HepG2 (cell line): ENCODE data around the gene OAS1. TPM values are rescaled to one million over a fixed set of nuclear protein-coding genes. Genes with fewer than 3 reads are reported as not detected.

ENCODE experiments used
- ZNF333 ChIP-seq: sonication (generic); formaldehyde crosslinking; IDR thresholded peaks from 2 replicates; pipeline ENCODE4 v1.4.0; 2020; ENCODE audit warnings: mild to moderate bottlenecking, missing genetic modification reagents, borderline replicate concordance
- ZNF878 ChIP-seq: sonication (generic); formaldehyde crosslinking; IDR thresholded peaks from 2 replicates; pipeline ENCODE4 v1.8.1; 2023; ENCODE audit warnings: mild to moderate bottlenecking, missing genetic modification reagents, moderate library complexity
- polyA plus RNA-seq, 8 experiments: library from polyadenylated mRNA; depleted of rRNA in 3 of 8; stranded (reverse) in 7 of 8; unstranded in 1 of 8; fragments of >200 nt; fragmentation: Illumina TruSeq in 4 of 8; extraction: Trizol in 4 of 8; gene quantifications; 2 replicates each; pipeline versions ENCODE4 v1.2.1 to v1.2.3, GENCODE V29; 2011 to 2016; ENCODE audit warnings: low read depth in 4 of 8, missing spikeins in 1 of 8, mixed read lengths in 1 of 8; ENCODE audit not compliant: insufficient read depth in 1 of 8
- total RNA-seq, 5 experiments: library from RNA; depleted of rRNA; stranded (reverse); fragments of >200 nt; fragmentation: Illumina TruSeq; extraction: Trizol; gene quantifications; 2 replicates each; pipeline ENCODE4 v1.2.3, GENCODE V29; 2016; ENCODE audit warnings: low read depth in 1 of 5
- TF ChIP-seq, protein P1 (sequence below), 2 experiments: fragments of 450-650 bp in 1 of 2; sonication (generic) in 1 of 2; formaldehyde crosslinking in 1 of 2; IDR thresholded peaks; 2 replicates each; pipeline versions ENCODE4 v1.6.1 to v1.8.0; 2016 to 2022; ENCODE audit warnings: antibody characterized with exemption in 1 of 2, mild to moderate bottlenecking in 1 of 2, missing genetic modification reagents in 1 of 2
- TF ChIP-seq, protein P2 (sequence below): sonication (generic); formaldehyde crosslinking; IDR thresholded peaks from 2 replicates; pipeline ENCODE4 v1.4.0; 2020; ENCODE audit warnings: mild to moderate bottlenecking, missing genetic modification reagents
- TF ChIP-seq, protein P3 (sequence below): sonication (generic); formaldehyde crosslinking; IDR thresholded peaks from 2 replicates; pipeline ENCODE4 v1.8.0; 2022; ENCODE audit warnings: mild to moderate bottlenecking, missing genetic modification reagents, borderline replicate concordance

The OAS1 gene
- total and polyA plus RNA-seq, 2 of the 13 experiments (the other 11 are each of a cell fraction or from before 2014, with no cell fraction given): 6.5 to 10.6 TPM

DNA sequence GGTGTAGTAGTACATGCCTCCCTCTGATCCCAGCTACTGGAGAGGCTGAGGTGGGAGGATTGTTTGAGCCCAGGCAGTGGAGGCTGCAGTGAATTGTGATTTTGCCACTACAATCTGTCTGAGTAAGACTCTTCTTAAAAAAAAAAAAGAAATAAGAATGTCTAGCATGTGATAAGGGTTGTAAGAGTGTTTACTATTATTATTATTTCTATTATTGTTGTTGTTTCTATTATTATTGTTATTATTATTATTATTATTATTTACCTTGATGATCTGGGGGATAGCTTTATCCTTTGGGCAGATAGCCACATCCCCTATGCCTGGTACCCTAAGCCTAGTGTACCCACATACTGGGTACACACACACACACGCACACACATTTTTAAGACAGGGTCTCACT, 35.8 kb downstream of the OAS1 start (continued):
- TF ChIP-seq, protein P1, sequence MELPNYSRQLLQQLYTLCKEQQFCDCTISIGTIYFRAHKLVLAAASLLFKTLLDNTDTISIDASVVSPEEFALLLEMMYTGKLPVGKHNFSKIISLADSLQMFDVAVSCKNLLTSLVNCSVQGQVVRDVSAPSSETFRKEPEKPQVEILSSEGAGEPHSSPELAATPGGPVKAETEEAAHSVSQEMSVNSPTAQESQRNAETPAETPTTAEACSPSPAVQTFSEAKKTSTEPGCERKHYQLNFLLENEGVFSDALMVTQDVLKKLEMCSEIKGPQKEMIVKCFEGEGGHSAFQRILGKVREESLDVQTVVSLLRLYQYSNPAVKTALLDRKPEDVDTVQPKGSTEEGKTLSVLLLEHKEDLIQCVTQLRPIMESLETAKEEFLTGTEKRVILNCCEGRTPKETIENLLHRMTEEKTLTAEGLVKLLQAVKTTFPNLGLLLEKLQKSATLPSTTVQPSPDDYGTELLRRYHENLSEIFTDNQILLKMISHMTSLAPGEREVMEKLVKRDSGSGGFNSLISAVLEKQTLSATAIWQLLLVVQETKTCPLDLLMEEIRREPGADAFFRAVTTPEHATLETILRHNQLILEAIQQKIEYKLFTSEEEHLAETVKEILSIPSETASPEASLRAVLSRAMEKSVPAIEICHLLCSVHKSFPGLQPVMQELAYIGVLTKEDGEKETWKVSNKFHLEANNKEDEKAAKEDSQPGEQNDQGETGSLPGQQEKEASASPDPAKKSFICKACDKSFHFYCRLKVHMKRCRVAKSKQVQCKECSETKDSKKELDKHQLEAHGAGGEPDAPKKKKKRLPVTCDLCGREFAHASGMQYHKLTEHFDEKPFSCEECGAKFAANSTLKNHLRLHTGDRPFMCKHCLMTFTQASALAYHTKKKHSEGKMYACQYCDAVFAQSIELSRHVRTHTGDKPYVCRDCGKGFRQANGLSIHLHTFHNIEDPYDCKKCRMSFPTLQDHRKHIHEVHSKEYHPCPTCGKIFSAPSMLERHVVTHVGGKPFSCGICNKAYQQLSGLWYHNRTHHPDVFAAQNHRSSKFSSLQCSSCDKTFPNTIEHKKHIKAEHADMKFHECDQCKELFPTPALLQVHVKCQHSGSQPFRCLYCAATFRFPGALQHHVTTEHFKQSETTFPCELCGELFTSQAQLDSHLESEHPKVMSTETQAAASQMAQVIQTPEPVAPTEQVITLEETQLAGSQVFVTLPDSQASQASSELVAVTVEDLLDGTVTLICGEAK (IDR thresholded peaks at IDR 0.05): no peak
- TF ChIP-seq, protein P1 (CRISPR knock-in tag; IDR thresholded peaks at IDR 0.05): no peak
- TF ChIP-seq ZNF878 (CRISPR knock-in tag) (no peak), ZNF333 (CRISPR knock-in tag) (no peak)
- TF ChIP-seq, protein P2, sequence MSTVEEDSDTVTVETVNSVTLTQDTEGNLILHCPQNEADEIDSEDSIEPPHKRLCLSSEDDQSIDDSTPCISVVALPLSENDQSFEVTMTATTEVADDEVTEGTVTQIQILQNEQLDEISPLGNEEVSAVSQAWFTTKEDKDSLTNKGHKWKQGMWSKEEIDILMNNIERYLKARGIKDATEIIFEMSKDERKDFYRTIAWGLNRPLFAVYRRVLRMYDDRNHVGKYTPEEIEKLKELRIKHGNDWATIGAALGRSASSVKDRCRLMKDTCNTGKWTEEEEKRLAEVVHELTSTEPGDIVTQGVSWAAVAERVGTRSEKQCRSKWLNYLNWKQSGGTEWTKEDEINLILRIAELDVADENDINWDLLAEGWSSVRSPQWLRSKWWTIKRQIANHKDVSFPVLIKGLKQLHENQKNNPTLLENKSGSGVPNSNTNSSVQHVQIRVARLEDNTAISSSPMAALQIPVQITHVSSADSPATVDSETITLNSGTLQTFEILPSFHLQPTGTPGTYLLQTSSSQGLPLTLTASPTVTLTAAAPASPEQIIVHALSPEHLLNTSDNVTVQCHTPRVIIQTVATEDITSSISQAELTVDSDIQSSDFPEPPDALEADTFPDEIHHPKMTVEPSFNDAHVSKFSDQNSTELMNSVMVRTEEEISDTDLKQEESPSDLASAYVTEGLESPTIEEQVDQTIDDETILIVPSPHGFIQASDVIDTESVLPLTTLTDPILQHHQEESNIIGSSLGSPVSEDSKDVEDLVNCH (CRISPR knock-in tag): no peak
- TF ChIP-seq, protein P3, sequence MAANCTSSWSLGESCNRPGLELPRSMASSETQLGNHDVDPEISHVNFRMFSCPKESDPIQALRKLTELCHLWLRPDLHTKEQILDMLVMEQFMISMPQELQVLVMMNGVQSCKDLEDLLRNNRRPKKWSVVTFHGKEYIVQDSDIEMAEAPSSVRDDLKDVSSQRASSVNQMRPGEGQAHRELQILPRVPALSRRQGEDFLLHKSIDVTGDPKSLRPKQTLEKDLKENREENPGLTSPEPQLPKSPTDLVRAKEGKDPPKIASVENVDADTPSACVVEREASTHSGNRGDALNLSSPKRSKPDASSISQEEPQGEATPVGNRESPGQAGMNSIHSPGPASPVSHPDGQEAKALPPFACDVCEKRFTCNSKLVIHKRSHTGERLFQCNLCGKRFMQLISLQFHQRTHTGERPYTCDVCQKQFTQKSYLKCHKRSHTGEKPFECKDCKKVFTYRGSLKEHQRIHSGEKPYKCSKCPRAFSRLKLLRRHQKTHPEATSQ (CRISPR knock-in tag): no peak
